ENCODE data around the gene TCF7L2. TPM values are rescaled to one million over a fixed set of nuclear protein-coding genes. Genes with fewer than 3 reads are reported as not detected.

TCF7L2 gene
- polyA plus RNA-seq, 1 donor from 2014 or later = 1.7 TPM

GRCh38 chr10:113142601-113143362 is 192.7 kb downstream of the TCF7L2 start:
- Histone ChIP-seq H2AFZ (ENCODE audit: low read depth, low read length) (no peak overlapping the region), H3K27me3 (ENCODE audit: insufficient read depth, low read depth, low read length) (no peaks in the 10 kb centered on the region), H4K20me1 (ENCODE audit: insufficient read depth) (no peaks in the 10 kb centered on the region), H3K27ac (ENCODE audit: low read length) (no peak overlapping the region), H3K9me2 (ENCODE audit: insufficient read depth, low read length) (no peaks in the 10 kb centered on the region), H3F3A (ENCODE audit: insufficient read depth, low read length, poor library complexity, severe bottlenecking) (no peaks in the 10 kb centered on the region), H3K79me2 (replicated peaks; ENCODE audit: insufficient read depth, low read length) (no peaks in the 10 kb centered on the region), H3K9ac (ENCODE audit: low read length) (no peak overlapping the region), H3K4me3 (ENCODE audit: low read length) (no peak overlapping the region), H3K9me3 (ENCODE audit: low read length) (no peaks in the 10 kb centered on the region), H3K36me3 (ENCODE audit: insufficient read depth, low read length) (no peaks in the 10 kb centered on the region), H3K4me2 (ENCODE audit: low read length) (no peak overlapping the region)
- TF ChIP-seq SMC3 (conservative IDR thresholded peaks at IDR 0.05; ENCODE audit: poor library complexity) (no peak), EP300 (conservative IDR thresholded peaks at IDR 0.05; ENCODE audit: poor library complexity, severe bottlenecking) (no peak), RAD21 (conservative IDR thresholded peaks at IDR 0.05) (no peak), POLR2AphosphoS5 (IDR thresholded peaks at IDR 0.05) (no peak), MXI1 (conservative IDR thresholded peaks at IDR 0.05; ENCODE audit: poor library complexity, severe bottlenecking) (no peak), CTCF (IDR thresholded peaks at IDR 0.05; ENCODE audit: poor library complexity, severe bottlenecking) (no peak), TAF1 (IDR thresholded peaks at IDR 0.05; ENCODE audit: low read depth) (no peak), REST (IDR thresholded peaks at IDR 0.05; ENCODE audit: borderline replicate concordance) (no peak), EZH2 (IDR thresholded peaks at IDR 0.05; ENCODE audit: borderline replicate concordance, insufficient read depth, low read length, poor library complexity, severe bottlenecking) (no peak)

GRCh38 chr10:113144576-113144975 is 194.5 kb downstream of the TCF7L2 start:
- no peak overlapping the region for H3K4me3 ChIP-seq (ENCODE audit: low read length)
- H4K20me1 ChIP-seq (ENCODE audit: insufficient read depth) = no peaks in the 10 kb centered on the region
- H3K9me2 ChIP-seq (ENCODE audit: insufficient read depth, low read length) = no peaks in the 10 kb centered on the region
- H3K79me2 ChIP-seq (replicated peaks; ENCODE audit: insufficient read depth, low read length) = no peaks in the 10 kb centered on the region
- no peak overlapping the region for H3K4me2 ChIP-seq (ENCODE audit: low read length)
- no peak overlapping the region for H3K27ac ChIP-seq (ENCODE audit: low read length)
- TF ChIP-seq EP300 (conservative IDR thresholded peaks at IDR 0.05; ENCODE audit: poor library complexity, severe bottlenecking) (no peak), POLR2AphosphoS5 (IDR thresholded peaks at IDR 0.05) (no peak)
- H3K9ac ChIP-seq (ENCODE audit: low read length) = no peak overlapping the region
- H3K9me3 ChIP-seq (ENCODE audit: low read length) = no peaks in the 10 kb centered on the region
- H3F3A ChIP-seq (ENCODE audit: insufficient read depth, low read length, poor library complexity, severe bottlenecking) = no peaks in the 10 kb centered on the region
- no peak overlapping the region for H2AFZ ChIP-seq (ENCODE audit: low read depth, low read length)
- no peaks in the 10 kb centered on the region for H3K27me3 ChIP-seq (ENCODE audit: insufficient read depth, low read depth, low read length)
- no peaks in the 10 kb centered on the region for H3K36me3 ChIP-seq (ENCODE audit: insufficient read depth, low read length)
